GM12865 (cell line): ENCODE results near the gene POP7.

ENCODE experiments used
- DNase-seq: peaks from one replicate; pipeline ENCODE4 v3.0.0; 2010; ENCODE audit warnings: low read depth
- H3K4me3 ChIP-seq: 2 replicates; pipeline ENCODE4 v1.5.1; 2011; ENCODE audit warnings: mild to moderate bottlenecking, low read depth, low read length, control low read depth
- CTCF ChIP-seq: IDR thresholded peaks from 2 replicates; pipeline ENCODE4 v1.5.1; 2011; ENCODE audit warnings: low read length, control low read depth, low read depth, inconsistent platforms; ENCODE audit not compliant: insufficient read depth; ENCODE audit errors: missing control alignments

The POP7 gene

GRCh38 chr7:100680576-100681271 is 25.2 kb upstream of the POP7 start:
- no peak for DNase-seq
- no peak overlapping the region for H3K4me3 ChIP-seq
- no peak for TF ChIP-seq CTCF

GRCh38 chr7:100681491-100682227 is 24.3 kb upstream of the POP7 start:
- TF ChIP-seq CTCF: no peak
- DNase-seq: no peak
- H3K4me3 ChIP-seq: no peak overlapping the region

GRCh38 chr7:100682228-100682741 is 23.6 kb upstream of the POP7 start:
- TF ChIP-seq CTCF: no peak
- DNase-seq: no peak
- no peak overlapping the region for H3K4me3 ChIP-seq

- no peak for DNase-seq
- no peak overlapping the region for H3K4me3 ChIP-seq
- TF ChIP-seq CTCF: no peak
These were observed 22.8 kb upstream of the POP7 start for GRCh38 chr7:100682991-100683658.

GRCh38 chr7:100683659-100684533 is 22.0 kb upstream of the POP7 start:
- TF ChIP-seq CTCF: no peak
- H3K4me3 ChIP-seq: no peak overlapping the region
- DNase-seq: no peak

GRCh38 chr7:100684534-100685042 is 21.3 kb upstream of the POP7 start:
- no peak for DNase-seq
- no peak overlapping the region for H3K4me3 ChIP-seq
- TF ChIP-seq CTCF: no peak
